Measurements from ENCODE around the gene CTDSP1. TPM values are rescaled to one million over a fixed set of nuclear protein-coding genes. Genes with fewer than 3 reads are reported as not detected.

Gene CTDSP1
- polyA plus RNA-seq, 3 donors, result 46.4 to 258 (median 49.9) TPM

DNA sequence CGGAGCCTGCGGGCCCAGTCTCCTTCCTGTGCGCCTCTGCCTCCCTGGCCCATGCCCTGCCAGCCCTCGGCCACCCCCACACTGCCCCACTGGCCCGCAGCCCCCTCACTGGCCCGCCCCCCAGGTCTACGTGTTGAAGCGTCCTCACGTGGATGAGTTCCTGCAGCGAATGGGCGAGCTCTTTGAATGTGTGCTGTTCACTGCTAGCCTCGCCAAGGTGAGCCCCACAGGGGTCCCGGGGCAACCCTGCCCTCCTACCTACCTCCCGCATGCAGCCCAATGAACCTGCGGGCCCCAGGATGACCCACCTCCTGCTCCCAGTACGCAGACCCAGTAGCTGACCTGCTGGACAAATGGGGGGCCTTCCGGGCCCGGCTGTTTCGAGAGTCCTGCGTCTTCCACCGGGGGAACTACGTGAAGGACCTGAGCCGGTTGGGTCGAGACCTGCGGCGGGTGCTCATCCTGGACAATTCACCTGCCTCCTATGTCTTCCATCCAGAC lies 3.3 kb downstream of the CTDSP1 start:
- H3K4me3 Mint-ChIP-seq, result no peak overlapping the region
- H3K9me3 Mint-ChIP-seq, result peaks cover 0 to 1% (median 0%) of the 10 kb centered on the region in 7 donors
- no peak for DNase-seq
- peaks cover 0 to under 1% (median 0%) of the 10 kb centered on the region in 3 donors for H3K27me3 Mint-ChIP-seq (ENCODE audit: low read depth in 3 of 3)
- no peak overlapping the region for H3K9ac ChIP-seq (ENCODE audit: insufficient read depth, low read length, poor library complexity, severe bottlenecking)
- peak overlapping the region in 4 of 7 donors; percentile 16 to 53 (median 31) for H3K27ac Mint-ChIP-seq
- H3K4me2 ChIP-seq (replicated peaks; ENCODE audit: extremely low read depth, low read length, poor library complexity, severe bottlenecking), result peak overlapping the region; percentile 79
- H3K4me1 ChIP-seq (ENCODE audit: control insufficient read depth in 1 of 2, insufficient read depth in 2 of 2, low read length in 2 of 2), result peaks cover 74 to 85% of the 10 kb centered on the region in 2 donors
- H2AFZ ChIP-seq (ENCODE audit: insufficient read depth, low read depth, low read length, poor library complexity, severe bottlenecking), result no peak overlapping the region
- peaks cover 51% of the 10 kb centered on the region for H4K20me1 ChIP-seq (ENCODE audit: insufficient read depth, low read length)
- H3K27ac ChIP-seq (ENCODE audit: low read depth in 1 of 2, low read length in 2 of 2), result no peak overlapping the region
- no peaks in the 10 kb centered on the region for H3K9me3 ChIP-seq (replicated peaks in 1 of 2; ENCODE audit: control insufficient read depth in 1 of 2, insufficient read depth in 1 of 2, low read length in 2 of 2)
- TF ChIP-seq, protein P1, sequence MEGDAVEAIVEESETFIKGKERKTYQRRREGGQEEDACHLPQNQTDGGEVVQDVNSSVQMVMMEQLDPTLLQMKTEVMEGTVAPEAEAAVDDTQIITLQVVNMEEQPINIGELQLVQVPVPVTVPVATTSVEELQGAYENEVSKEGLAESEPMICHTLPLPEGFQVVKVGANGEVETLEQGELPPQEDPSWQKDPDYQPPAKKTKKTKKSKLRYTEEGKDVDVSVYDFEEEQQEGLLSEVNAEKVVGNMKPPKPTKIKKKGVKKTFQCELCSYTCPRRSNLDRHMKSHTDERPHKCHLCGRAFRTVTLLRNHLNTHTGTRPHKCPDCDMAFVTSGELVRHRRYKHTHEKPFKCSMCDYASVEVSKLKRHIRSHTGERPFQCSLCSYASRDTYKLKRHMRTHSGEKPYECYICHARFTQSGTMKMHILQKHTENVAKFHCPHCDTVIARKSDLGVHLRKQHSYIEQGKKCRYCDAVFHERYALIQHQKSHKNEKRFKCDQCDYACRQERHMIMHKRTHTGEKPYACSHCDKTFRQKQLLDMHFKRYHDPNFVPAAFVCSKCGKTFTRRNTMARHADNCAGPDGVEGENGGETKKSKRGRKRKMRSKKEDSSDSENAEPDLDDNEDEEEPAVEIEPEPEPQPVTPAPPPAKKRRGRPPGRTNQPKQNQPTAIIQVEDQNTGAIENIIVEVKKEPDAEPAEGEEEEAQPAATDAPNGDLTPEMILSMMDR (IDR thresholded peaks at IDR 0.05), result no peak
- peaks cover 29 to 38% of the 10 kb centered on the region in 2 donors for H3K36me3 Mint-ChIP-seq
- H3K4me1 Mint-ChIP-seq, result peaks cover 68% of the 10 kb centered on the region
- WGBS (ENCODE audit: insufficient coverage), result 97% methylated on average over 23 of the region's 26 CpGs
- H3K79me2 ChIP-seq (ENCODE audit: insufficient read depth, low read length), result peaks cover 76% of the 10 kb centered on the region
- peaks cover 38 to 41% of the 10 kb centered on the region in 2 donors for H3K36me3 ChIP-seq (replicated peaks in 1 of 2; ENCODE audit: control insufficient read depth in 1 of 2, insufficient read depth in 2 of 2, low read length in 2 of 2)
- no peaks in the 10 kb centered on the region for H3K27me3 ChIP-seq (ENCODE audit: control insufficient read depth in 2 of 2, insufficient read depth in 2 of 2, low read length in 2 of 2)
- intact Hi-C loops (cut with micrococcal nuclease), result loop anchor here (10.0 kb wide), 2 partner anchors 162 to 272 kb away; partner anchors contain the start of genes CNOT9 (in 1 of the 2), RNF25 (in 1 of the 2), STK36 (in 1 of the 2) and USP37 (in 1 of the 2)
- H3K4me3 ChIP-seq (replicated peaks in 1 of 3; ENCODE audit: low read depth in 2 of 3, low read length in 3 of 3), result no peak overlapping the region

DNA sequence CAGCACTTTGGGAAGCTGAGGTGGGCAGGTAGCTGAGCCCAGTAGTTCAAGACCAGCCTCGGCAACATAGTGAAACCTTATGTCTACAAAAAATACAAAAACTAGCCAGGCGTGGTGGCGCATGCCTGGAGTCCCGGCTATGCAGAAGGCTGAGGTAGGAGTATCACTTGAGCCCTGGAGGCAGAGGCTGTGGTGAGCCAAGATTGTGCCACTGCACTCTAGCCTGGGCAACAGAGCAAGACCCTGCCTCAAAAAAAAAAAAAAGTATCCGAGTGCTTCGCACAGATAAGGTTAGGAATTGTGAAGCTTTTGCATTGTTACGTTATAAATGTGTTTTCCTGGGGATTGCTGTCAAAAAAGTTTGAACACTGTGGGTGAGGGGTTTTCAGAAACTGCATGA lies 4.1 kb downstream of the CTDSP1 start:
- peaks cover 75 to 81% of the 10 kb centered on the region in 2 donors for H3K4me1 ChIP-seq (ENCODE audit: control insufficient read depth in 1 of 2, insufficient read depth in 2 of 2, low read length in 2 of 2)
- no peak overlapping the region for H3K4me2 ChIP-seq (replicated peaks; ENCODE audit: extremely low read depth, low read length, poor library complexity, severe bottlenecking)
- TF ChIP-seq, protein P1 (IDR thresholded peaks at IDR 0.05), result no peak
- no peak overlapping the region for H3K4me3 ChIP-seq (replicated peaks in 1 of 3; ENCODE audit: low read depth in 2 of 3, low read length in 3 of 3)
- peaks cover 68% of the 10 kb centered on the region for H3K79me2 ChIP-seq (ENCODE audit: insufficient read depth, low read length)
- DNase-seq, result no peak
- no peak overlapping the region for H3K9ac ChIP-seq (ENCODE audit: insufficient read depth, low read length, poor library complexity, severe bottlenecking)
- no peak overlapping the region for H2AFZ ChIP-seq (ENCODE audit: insufficient read depth, low read depth, low read length, poor library complexity, severe bottlenecking)
- peaks cover 38 to 41% of the 10 kb centered on the region in 2 donors for H3K36me3 ChIP-seq (replicated peaks in 1 of 2; ENCODE audit: control insufficient read depth in 1 of 2, insufficient read depth in 2 of 2, low read length in 2 of 2)
- Mint-ChIP-seq H3K27ac (peak overlapping the region in 5 of 7 donors; percentile 36 to 83 (median 53)), H3K27me3 (ENCODE audit: low read depth in 3 of 3) (no peaks in the 10 kb centered on the region), H3K9me3 (peaks cover 0 to 4% (median 0%) of the 10 kb centered on the region in 7 donors), H3K4me1 (peaks cover 71% of the 10 kb centered on the region), H3K4me3 (peak overlapping the region in 1 of 2 donors; percentile 31), H3K36me3 (peaks cover 29 to 38% of the 10 kb centered on the region in 2 donors)
- peaks cover 51% of the 10 kb centered on the region for H4K20me1 ChIP-seq (ENCODE audit: insufficient read depth, low read length)
- H3K27ac ChIP-seq (ENCODE audit: low read depth in 1 of 2, low read length in 2 of 2), result peak overlapping the region in 1 of 2 donors; percentile 76
- H3K27me3 ChIP-seq (ENCODE audit: control insufficient read depth in 2 of 2, insufficient read depth in 2 of 2, low read length in 2 of 2), result no peaks in the 10 kb centered on the region
- intact Hi-C loops (cut with micrococcal nuclease), result loop anchor here (10.0 kb wide), 2 partner anchors 161 to 271 kb away; partner anchors contain the start of genes CNOT9 (in 1 of the 2), RNF25 (in 1 of the 2), STK36 (in 1 of the 2) and USP37 (in 1 of the 2)
- H3K9me3 ChIP-seq (replicated peaks in 1 of 2; ENCODE audit: control insufficient read depth in 1 of 2, insufficient read depth in 1 of 2, low read length in 2 of 2), result no peaks in the 10 kb centered on the region
- WGBS (ENCODE audit: insufficient coverage), result 96% methylated on average over 4 of the region's 7 CpGs
